Left renal pelvis (tissue), 4 donors: Measurements from ENCODE around the gene NOC4L. TPM values are rescaled to one million over a fixed set of nuclear protein-coding genes. Genes with fewer than 3 reads are reported as not detected.
"Not testable (repeated sequence)": the region's sequence is repeated elsewhere in the genome, so short reads cannot be mapped to it uniquely, and the experiment has no call there.

ENCODE experiments used
- DNase-seq, 4 donors: peaks; one replicate each; pipeline ENCODE4 v3.0.0-alpha.2; 2013; ENCODE audit warnings: low read depth in 4 of 4, low spot score in 3 of 4
- polyA plus RNA-seq, 4 donors: library from polyadenylated mRNA; unstranded; fragments of 120-200 nt; gene quantifications; one replicate each; pipeline ENCODE4 v1.2.1, GENCODE V29; 2013; ENCODE audit not compliant: insufficient read length in 4 of 4

Gene NOC4L
- polyA plus RNA-seq, 4 donors, result 11.0 to 20.5 (median 12.6) TPM

DNA sequence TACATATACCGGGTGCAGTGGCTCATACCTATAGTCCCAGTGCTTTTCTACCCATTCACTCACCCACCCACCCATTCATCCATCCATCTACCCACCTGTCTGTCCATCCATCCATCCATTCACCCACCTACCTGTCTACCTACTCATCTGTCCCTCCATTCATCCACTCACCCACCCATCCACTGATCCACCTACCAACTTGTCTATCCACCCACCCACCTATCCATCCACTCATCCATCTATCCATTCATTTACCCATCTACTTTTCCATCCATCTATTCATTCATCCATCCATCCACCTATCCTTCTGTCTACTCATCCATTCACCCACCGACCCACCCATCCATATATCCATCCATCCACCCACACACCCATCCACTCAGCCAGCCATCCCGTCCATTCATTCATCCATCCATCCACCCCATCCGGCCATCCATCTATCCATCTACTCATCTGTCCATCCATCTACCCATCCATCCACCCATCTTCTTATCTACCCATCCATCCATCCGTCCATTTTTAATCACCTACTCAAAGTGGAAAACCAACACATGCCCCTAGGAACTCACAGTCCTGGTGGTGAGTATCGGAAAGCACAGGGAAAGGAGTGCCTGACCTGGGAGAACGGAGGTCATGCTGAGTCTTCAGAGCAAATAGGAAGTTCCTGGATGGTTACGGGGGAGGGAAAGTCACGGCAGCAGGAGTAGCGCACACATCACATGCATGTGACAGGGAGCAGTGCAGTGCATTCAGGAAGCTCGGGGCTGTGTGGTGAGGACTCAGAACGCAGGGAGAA lies 20.1 kb upstream of the NOC4L start:
- DNase-seq, result no peak

DNA sequence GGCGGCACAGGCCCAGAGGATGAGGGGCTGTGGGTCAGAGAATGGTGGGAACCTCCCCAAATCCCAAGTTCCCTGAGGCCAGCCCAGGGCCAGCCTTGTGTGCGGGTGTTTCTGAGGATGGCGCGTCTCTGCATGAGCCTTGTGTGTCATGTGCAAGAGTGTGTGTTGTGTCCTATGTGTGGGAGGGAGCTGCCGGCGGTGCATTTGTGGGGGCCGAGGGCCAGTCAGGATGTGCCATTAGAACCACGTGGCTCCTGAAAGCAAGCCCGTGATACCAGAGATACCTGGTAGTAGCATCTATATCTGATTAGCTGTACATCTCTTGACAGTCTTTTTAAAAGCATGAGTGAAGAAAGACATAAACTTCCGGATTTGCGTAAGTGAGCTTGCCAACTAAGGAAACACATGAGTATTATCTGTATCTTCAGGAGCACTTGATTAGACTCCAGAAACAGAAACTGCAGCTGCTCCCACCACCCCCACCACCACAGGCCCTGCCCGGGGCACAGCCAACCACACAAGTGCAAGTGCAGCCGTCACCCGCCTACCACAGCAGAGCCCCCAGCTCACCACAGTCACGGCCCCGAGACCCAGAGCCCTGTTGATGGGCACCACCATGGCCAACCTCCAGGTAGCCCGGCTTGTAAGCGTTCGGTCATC lies 19.4 kb upstream of the NOC4L start:
- DNase-seq, result no peak

DNA sequence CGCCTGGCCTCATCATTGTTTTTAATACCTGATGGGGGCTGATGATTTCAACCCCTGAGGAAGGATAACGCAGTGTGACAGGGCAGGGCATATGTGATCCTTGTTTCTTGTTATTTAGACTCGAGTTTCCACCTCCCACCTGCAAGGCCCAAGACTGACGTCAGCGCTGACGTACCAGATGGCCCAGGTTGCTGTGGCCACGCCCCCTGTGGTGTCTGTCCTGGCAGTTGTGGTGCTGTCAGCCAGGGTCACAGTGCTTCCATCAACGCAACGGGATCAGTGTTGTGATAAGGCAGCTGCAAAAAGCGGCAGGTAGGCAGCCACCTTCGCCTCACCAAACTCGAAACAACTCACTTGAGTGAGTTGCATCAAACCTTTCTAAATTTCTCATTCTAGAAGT lies 18.5 kb upstream of the NOC4L start:
- no peak for DNase-seq

DNA sequence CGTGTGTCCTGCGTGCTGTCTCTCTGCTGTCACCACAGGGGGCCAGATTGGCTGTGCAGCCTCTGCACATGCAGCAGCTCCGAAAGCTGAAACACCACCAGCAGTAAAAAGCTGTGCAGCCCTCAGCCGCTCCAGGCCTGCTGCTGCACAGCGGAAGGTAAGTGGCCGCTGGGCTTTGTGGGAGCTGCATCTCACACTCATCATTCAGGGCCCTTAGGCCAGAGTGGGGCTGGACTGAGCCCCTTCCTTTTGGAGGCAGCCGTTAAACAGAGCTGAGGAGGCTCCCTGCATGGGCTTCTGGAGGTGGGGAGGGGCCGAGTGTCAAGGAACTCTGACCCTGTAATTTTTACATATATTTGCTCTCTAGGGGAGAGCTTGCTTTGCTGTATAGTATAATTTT lies 17.2 kb upstream of the NOC4L start:
- DNase-seq, result no peak

- no peak for DNase-seq
Observed at GRCh38 chr12:132129007-132129406, 15.2 kb upstream of the NOC4L start.

DNA sequence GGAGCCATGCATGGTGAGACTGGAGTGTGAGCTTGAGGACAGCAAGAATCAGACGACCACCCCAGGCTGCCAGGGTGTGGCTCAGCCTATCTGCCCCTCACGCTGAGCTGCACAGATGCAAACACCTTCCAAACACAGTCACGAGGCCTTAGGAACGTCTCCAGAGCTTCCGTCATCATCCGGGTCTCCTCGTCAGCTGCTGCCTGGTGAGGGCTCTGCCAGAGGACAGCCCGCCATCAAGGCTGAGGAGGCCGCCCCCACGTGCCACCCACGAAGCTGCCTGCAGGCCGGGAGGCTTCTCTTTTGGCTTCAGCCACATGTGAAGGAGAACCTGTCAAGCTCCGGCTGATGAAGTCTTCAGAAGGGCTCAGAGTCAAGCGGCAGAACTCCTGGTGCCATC lies 13.6 kb upstream of the NOC4L start:
- no peak for DNase-seq

DNA sequence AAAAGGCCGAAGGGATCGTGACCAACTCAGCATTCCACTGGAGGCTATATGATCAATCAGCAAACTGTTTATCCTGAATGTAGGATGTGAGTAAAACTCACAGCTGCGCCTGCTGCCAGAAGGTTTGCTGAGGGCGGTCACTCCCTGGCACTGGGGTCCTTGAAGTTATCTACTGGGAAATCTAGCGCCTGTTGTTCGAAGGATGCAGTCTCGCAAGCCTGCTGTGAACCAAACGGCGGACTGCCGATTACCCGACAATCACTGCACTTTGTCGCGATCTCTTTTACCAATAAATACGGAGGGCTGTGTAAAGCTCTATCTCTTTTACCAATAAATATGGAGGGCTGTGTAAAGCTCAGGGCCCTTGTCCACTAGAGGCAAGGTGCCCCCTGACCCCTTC lies 13.0 kb upstream of the NOC4L start:
- no peak for DNase-seq

DNA sequence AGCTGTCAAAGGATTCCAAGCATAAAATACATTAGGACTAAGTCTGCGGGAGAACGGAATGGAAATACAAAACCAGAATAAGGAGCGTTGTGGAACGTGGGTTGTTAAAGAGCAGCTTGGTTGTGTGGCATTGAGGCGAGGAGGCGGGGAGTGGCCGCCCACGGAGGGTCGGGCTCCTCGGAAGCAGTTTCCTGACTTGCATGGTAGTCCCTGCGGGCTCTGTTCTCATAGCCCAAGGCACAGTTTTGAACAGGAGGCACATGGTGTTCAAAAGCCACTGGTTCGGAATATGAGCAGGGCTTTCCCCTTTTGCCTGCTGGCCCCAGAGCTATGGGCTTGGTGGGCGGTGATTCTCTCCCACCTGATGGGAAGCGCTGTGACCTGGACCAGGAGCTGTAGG lies 12.3 kb upstream of the NOC4L start:
- no peak for DNase-seq

- DNase-seq, result no peak
Observed at GRCh38 chr12:132132609-132133430, 11.4 kb upstream of the NOC4L start.

DNA sequence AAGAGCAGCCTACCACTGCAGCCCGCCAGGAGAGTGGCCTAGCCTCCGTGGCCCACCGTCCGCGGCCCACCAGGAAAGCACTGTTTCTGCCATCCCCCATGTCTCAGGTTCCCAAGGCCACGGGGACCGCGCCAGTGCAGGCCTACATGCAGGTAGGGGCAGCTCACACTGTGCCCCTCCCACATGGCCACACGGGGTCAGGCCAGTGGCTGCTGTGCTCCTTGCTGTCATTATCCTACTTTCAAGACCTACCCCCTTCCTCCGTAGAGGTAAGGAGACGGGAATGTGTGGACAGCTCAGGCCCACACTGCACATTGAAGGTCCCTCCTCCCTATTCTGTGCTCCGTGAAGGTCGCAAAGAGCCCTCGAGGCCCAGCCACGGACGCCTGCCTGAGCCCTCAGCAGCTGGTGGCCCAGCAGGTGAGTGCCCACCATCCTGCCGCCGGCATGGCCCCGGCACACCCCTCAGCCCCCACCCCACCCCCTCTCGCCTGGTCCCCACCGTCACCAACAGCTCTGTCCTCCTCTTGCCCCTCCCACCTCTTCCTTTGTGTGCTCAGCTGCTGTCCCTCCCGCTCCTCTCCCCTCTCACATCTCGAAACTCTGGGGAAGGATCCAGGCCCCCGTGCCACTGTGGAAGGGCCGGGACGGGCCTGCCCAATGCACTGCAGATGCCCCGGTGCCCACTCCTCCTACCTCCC lies 10.2 kb upstream of the NOC4L start:
- no peak for DNase-seq

DNA sequence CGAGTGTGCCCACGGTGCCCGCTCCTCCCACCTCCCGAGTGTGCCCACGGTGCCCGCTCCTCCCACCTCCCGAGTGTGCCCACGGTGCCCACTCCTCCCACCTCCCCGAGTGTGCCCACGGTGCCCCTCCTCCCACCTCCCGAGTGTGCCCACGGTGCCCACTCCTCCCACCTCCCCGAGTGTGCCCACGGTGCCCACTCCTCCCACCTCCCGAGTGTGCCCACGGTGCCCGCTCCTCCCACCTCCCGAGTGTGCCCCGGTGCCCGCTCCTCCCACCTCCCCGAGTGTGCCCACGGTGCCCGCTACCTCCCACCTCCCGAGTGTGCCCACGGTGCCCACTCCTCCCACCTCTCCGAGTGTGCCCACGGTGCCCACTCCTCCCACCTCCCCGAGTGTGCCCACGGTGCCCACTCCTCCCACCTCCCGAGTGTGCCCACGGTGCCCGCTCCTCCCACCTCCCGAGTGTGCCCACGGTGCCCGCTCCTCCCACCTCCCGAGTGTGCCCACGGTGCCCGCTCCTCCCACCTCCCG lies 9.5 kb upstream of the NOC4L start:
- DNase-seq, result not testable (repeated sequence)

DNA sequence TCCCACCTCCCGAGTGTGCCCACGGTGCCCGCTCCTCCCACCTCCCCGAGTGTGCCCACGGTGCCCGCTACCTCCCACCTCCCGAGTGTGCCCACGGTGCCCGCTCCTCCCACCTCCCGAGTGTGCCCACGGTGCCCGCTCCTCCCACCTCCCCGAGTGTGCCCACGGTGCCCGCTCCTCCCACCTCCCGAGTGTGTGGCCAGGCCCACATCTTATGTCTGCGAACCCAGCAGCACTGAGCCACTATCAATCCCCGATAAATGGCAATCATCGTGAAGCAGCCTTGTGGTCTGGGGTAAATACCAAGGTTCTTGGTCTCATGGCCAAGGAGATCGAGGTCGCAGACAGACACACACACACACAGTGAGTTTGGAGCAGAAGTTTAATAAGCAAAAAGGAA lies 8.0 kb upstream of the NOC4L start:
- not testable (repeated sequence) for DNase-seq

GRCh38 chr12:132137483-132138125 lies 6.7 kb upstream of the NOC4L start:
- DNase-seq, result no peak

GRCh38 chr12:132138941-132139871 lies 5.1 kb upstream of the NOC4L start:
- no peak for DNase-seq

GRCh38 chr12:132139912-132140311 lies 4.3 kb upstream of the NOC4L start:
- no peak for DNase-seq

GRCh38 chr12:132140501-132140900 lies 3.8 kb upstream of the NOC4L start:
- DNase-seq, result no peak

DNA sequence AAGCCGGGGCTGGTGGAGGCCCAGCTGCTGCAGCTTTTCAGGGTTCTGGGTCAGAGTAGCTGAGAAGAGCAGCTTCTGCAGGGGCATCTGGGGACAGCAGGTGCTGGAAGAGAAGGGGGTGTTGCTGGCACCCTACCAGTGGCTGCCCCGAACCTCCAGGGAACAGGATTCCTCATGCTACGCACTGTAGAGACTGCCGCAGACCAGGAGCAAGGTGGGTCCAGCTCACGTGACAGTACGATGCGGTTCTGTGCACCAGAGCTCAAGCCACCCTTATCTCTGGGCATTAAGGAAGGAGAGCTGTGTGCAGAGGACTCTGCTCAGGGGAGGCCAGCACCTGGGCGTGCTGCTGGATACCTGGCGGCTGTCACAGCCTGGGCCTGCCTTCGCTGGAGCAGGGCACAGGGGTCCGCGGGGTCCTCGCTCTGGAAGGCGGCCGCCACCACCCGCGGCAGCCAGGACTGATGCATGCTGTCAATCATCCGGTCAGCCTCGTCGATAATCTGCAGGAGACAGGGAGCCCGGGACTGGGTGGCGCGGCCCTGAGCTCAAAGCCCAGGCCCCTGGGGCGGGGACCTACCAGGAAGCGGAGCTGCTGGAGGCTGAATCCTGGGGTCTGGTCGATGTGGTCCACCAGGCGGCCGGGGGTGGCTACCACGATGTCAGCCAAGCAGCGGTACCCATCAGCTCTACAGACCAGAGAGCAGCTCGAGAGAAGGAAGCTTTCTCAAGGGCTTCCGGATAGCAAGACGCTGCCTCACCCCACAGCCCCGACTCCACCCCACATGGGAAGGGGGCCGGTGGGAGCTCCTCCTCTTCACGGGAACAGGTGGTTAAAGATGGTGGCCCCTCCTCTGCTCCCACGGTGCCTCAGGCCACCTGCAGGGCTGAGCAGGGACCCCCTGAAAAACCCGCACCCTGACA lies 3.1 kb upstream of the NOC4L start:
- no peak for DNase-seq
